NK-92 (cell line): ENCODE results near the gene PTPRM.

Experiments used
- DNase-seq: peaks from one replicate; lab custom pipeline; 2025; ENCODE audit not compliant: unreplicated experiment; lab: John Stamatoyannopoulos, UW

The PTPRM gene

GRCh38 chr18:7886436-7886835, 319.3 kb downstream of the PTPRM start:
- no peak for DNase-seq

GRCh38 chr18:7889515-7889914, 322.4 kb downstream of the PTPRM start:
- no peak for DNase-seq

GRCh38 chr18:7890075-7890474, 323.0 kb downstream of the PTPRM start:
- DNase-seq = no peak

GRCh38 chr18:7892556-7892955, 325.4 kb downstream of the PTPRM start:
- no peak for DNase-seq

GRCh38 chr18:7894592-7894991, 327.5 kb downstream of the PTPRM start:
- DNase-seq = no peak

GRCh38 chr18:7895346-7895745, 328.2 kb downstream of the PTPRM start:
- no peak for DNase-seq

- no peak for DNase-seq
These were observed 329.0 kb downstream of the PTPRM start for GRCh38 chr18:7896161-7896560.

GRCh38 chr18:7896805-7897518, 329.8 kb downstream of the PTPRM start:
- no peak for DNase-seq

DNA sequence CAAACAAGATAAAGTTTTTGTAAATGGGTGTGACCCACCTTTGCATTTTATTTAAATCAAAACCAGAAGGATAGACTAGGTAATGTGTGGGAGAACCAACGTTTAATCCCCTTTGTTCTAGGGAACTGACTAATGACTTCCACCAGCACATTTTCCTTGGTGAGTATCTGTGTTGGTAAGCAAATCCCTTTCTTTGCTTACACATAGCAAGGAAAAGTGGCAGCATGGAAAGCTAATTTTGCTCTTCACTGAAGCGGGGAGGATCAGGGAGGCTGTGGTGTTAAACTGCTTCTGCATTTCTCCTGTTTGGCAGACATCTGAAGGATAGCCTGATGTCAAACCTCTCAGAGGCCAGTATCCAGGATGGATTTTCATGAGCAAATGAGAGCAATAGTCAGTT, 331.1 kb downstream of the PTPRM start:
- no peak for DNase-seq

DNA sequence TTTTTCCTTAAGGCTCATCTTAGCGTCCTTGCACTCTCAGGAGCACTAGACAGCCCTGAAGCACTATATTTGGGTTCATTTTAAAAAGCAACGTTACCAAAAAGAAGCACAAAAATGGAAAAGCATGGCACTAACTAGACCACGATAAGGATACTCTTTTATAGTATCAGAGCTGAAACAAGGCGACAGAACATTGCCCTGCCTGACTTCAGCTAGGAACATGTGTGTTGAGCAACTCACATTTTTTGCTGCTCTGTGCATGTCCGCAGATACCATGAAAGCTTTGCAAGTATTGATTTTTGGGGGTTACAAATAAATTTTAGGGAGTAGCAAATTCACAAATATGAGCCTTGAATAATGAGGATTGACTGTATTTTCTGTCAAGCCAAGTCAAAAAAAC, 332.0 kb downstream of the PTPRM start:
- DNase-seq = no peak

GRCh38 chr18:7900091-7900490, 333.0 kb downstream of the PTPRM start:
- no peak for DNase-seq

DNA sequence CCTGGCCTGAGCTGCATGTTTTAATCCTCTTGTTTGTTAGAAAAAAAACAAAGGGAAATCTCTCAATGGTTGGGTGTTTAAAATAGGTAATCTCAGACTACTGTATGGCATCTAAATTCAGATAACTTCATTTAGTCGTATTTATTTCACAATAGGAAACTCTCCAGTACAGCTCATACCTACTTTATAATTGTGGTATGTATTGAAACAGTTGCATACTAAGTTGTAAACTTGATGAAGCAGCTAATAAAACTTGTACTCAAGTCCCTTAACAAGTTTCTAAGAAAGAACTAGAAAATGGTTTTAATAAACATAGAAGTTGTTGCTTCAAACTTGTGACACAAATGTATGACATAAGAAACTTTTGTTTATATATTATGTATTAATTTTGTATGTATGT, 334.5 kb downstream of the PTPRM start:
- no peak for DNase-seq

DNA sequence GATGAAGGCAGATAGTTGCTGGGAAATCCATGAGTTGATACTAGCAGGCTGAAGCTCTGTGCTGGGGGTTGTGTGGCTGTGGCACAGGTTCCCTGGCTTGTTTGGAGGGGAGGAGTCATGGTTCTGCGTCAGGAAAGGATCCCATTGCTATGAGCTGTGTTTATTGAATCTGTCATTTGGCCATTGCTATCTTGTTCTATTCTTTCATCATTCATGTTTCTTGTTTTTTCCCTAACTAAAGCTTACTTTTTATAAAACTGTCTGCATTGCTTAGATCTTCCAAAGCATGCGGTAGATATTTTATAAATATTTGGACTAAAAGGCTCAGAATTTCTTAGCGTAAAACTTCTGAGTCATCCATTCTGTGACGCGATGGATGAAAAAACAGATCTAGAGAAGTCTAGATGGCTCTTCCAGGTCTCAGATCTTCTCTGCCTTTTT, 335.3 kb downstream of the PTPRM start:
- no peak for DNase-seq

- no peak for DNase-seq
These were observed 337.4 kb downstream of the PTPRM start for GRCh38 chr18:7904529-7904928.

GRCh38 chr18:7908681-7909299, 341.7 kb downstream of the PTPRM start:
- DNase-seq = no peak

DNA sequence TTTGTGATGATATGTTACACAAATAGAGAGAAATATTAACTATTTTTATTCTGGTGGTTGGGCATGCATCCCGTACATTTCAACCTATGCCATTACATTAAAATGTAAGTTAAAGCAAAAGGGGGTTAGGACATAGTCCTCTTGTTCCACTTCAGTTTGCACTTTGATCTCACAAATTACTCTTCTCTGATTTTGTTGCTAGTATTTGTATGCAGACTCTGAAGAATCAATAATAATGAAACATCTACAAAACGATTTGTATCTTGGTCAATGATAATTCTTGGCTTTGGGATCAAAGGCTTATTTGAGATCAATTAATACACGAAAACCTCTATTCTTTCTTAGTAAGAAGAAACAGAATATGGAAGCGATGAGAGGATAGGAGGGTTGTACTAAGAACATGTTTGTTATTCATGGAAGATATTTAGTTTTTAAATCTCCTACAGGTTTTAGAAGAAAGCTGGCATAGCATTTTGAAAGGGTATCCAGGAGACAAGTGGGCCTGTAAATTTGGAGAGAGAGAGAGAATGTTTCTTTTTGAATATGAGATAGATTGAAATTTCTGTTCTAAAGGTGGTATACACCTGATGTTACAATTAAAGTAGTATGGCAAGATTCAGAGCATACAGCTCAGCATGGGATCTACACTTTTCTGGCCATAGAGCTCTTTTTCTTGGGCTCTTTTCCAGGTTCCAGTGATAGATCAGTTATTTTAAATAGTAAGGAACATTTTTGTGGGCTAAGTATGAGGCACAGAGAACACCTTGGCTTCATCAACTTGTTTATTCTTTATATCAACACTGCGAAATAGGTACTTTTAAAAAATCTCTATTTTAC, 347.9 kb downstream of the PTPRM start:
- DNase-seq = no peak

DNA sequence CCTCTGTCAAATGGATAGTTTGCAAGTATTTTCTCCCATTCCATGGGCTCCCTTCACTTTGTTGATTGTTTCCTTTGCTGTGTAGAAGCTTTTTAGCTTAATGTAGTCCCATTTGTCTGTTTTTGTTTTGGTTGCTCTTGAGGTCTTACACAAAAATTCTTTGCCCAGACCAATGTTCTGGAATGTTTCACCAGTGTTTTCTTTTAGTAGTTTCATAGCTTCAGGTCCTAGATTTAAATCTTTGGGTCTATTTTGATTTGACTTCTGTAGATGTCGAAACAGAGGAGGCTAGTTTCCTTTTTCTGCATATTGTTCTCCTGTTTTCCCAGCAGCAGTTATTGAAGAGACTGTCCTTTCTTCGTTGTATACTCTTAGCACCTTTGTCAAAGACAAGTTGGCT, 351.6 kb downstream of the PTPRM start:
- DNase-seq = no peak

GRCh38 chr18:7919565-7919964, 352.4 kb downstream of the PTPRM start:
- no peak for DNase-seq

DNA sequence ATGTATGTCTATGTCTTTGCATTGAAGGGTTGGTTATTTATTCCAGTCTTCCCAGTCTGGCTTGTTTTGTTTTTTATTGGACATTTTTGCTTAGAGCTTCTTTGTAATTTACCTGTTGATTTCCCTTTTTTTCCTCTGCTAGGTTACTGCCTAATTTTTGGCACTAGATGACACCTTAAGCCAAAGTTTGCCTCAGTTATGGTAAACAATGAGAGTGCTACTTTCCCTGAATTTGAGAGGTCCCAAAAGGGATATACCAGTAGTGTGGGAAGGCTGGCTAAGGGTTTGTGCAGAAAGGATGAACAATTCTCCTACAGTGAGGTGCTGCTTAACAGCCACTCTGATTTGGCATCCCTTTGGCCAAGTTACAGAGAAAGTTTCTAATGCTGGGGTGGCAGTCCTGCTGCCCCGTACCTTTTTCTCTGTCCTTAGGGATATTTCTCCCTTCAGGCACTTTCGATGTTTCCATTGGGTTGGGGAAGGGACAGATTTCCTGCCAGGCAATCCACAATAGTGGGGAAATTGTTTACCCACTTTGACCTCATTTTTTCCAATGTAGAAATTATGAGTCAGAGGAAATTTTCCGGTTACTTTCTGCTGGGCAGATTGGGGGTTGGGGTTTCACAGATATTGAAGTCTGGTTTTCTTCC, 354.9 kb downstream of the PTPRM start:
- no peak for DNase-seq

GRCh38 chr18:7923105-7923504, 356.0 kb downstream of the PTPRM start:
- DNase-seq = no peak

- no peak for DNase-seq
These were observed 357.5 kb downstream of the PTPRM start for GRCh38 chr18:7924616-7925015.
